Keratinocyte (primary cell): ENCODE measurements around the gene FAM120A.

ENCODE experiments used
- EZH2 ChIP-seq: IDR thresholded peaks from one replicate; pipeline ENCODE4 v1.6.1; 2012; ENCODE audit warnings: inconsistent platforms, mild to moderate bottlenecking, low read length, moderate library complexity
- TF ChIP-seq, protein P1 (sequence below), 3 experiments: IDR thresholded peaks in 1 of 3; conservative IDR thresholded peaks in 1 of 3; optimal IDR thresholded peaks in 1 of 3; 2 replicates in 2 of 3; 3 replicates in 1 of 3; pipeline versions ENCODE3 to v1.5.1; 2011; ENCODE audit warnings: low read length in 3 of 3, mild to moderate bottlenecking in 3 of 3, moderate library complexity in 2 of 3, control low read depth in 1 of 3, inconsistent platforms in 1 of 3; ENCODE audit not compliant: insufficient read depth in 2 of 3; ENCODE audit errors: extremely low read depth in 1 of 3

- no peak for TF ChIP-seq EZH2
- TF ChIP-seq, protein P1, sequence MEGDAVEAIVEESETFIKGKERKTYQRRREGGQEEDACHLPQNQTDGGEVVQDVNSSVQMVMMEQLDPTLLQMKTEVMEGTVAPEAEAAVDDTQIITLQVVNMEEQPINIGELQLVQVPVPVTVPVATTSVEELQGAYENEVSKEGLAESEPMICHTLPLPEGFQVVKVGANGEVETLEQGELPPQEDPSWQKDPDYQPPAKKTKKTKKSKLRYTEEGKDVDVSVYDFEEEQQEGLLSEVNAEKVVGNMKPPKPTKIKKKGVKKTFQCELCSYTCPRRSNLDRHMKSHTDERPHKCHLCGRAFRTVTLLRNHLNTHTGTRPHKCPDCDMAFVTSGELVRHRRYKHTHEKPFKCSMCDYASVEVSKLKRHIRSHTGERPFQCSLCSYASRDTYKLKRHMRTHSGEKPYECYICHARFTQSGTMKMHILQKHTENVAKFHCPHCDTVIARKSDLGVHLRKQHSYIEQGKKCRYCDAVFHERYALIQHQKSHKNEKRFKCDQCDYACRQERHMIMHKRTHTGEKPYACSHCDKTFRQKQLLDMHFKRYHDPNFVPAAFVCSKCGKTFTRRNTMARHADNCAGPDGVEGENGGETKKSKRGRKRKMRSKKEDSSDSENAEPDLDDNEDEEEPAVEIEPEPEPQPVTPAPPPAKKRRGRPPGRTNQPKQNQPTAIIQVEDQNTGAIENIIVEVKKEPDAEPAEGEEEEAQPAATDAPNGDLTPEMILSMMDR (optimal IDR thresholded peaks at IDR 0.05 in 1 of 3, IDR thresholded peaks at IDR 0.05 in 1 of 3, conservative IDR thresholded peaks at IDR 0.05 in 1 of 3; ENCODE audit: extremely low read depth in 1 of 3, insufficient read depth in 2 of 3, low read length in 3 of 3), result peak; percentile 72 to 86 (median 76)
Observed at GRCh38 chr9:93566408-93567270, 115.2 kb downstream of the FAM120A start.
